ENCODE results near the gene CDH4.

The CDH4 gene

DNA sequence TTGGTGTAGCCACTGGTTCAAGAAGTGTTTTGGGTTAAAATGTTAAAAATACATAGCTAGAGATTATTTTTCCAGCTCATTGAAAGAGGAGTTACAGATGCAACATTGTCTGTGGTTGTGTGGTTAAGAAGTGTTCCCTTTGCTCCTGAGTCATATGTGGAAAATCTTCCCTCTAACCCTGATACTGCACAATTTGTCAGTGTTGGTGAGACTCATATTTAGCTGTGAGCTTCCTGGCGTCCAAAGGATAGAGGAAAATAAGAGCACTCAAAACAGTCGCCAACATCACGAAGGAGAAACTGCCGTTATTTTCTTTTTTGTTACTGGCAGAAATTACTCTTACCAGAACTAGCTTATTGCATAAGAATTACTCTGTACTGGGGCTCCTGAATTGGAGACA, 250.4 kb downstream of the CDH4 start:
- DNase-seq, result peak; percentile 44

DNA sequence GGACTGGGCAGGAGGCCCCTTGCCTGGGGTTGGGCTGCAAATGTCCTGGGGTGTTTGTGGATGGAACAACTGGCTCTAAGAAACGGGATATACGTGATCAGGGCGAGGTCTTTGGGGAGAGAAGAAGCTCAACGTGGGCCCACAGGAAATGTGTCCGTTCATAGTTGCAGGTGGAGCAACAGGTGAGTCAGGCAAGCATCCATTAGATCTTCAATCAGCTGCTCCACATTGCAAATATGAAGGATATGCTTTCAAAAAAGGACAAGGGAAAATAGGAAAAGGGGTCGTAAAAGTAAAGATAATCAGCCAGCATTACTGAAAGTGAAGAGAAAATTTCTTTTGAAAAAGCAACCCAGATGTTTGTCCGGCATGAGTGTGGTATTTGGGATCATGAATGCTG, 251.0 kb downstream of the CDH4 start:
- DNase-seq, result no peak

DNA sequence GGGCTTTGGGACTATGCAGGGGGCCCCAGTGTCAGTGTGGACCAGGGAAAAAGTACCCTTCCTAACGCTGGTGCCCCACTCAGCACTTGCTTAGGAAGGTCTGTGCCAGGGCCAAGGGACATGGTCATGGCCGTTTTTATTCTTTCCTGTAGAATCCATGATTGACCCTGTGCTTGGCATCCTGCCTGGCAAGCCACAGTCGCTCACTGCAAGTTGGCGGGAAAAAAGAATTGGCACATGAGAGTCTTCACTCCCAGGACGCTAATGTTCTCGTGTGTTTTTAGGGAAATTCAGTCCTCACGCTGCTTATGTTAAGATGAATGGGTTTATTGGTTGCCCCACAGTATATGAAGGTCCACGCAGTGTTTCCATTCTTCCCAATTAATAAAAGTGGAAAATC, 253.4 kb downstream of the CDH4 start:
- DNase-seq, result no peak

- no peak for DNase-seq
Observed at GRCh38 chr20:61507778-61508177, 255.7 kb downstream of the CDH4 start.

GRCh38 chr20:61508301-61509096, 256.4 kb downstream of the CDH4 start:
- no peak for DNase-seq

- DNase-seq, result no peak
Observed at GRCh38 chr20:61510778-61511330, 258.8 kb downstream of the CDH4 start.

DNA sequence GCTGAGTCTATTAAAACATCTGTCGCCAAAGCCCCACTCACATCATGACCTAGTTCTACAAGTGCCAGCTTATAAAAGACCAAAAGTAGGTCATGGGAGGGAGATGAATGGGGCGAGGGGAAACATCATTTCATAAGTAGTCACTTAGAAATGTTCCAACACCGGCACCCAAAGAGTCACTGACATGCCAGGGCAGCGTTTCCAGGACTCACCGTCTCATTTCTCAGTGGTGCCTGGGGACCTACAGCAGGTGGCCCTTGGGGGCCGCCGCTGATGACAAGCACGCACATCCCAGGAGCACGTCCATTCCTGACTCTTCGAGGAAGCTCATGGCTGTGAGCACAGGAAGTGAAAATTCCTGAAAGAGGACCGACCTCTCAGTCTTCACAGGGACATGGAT, 260.4 kb downstream of the CDH4 start:
- no peak for DNase-seq

DNA sequence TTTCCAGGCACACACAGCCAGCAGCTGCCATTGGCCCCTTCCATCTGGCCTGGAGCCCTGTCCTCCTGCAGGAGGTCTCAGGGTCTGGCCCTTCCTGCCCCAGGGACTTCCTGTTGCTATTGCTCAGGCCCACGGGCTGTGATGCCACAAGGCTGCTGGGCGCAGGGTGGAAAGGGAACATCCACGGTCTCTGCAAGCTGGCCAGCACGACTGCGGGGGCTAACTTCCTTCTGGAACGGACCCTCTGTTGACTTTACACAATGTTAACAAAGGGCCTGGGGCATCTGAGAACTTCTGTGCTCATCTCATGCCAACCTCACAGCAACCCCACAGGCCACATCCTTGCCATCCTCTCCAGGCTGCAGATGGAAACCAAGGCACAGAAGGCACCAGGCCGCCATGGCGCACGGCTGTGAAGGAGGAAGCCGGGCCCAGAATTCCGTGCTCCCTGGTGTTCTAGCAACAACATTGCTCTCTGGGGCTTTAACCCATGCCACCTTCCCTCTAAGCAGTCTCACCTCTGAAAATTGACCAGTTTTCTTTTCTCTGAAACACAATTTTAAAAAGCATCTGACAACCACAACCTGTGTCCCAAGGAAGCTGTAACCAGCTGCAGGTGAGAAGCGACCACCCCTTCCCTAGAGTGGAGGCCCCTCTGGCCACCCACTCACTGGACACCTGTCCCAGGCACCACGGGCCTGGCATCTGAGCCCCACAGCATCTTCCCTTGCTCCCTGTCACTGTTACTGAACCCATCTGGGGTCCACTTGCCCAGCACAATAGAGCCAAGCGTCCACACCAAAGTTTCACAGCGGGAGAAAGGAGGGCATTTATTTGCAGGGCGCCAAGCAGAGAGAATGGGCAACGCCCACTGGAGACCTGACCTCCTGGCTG, 261.3 kb downstream of the CDH4 start:
- DNase-seq, result no peak

- no peak for DNase-seq
Observed at GRCh38 chr20:61514018-61514365, 261.9 kb downstream of the CDH4 start.

DNA sequence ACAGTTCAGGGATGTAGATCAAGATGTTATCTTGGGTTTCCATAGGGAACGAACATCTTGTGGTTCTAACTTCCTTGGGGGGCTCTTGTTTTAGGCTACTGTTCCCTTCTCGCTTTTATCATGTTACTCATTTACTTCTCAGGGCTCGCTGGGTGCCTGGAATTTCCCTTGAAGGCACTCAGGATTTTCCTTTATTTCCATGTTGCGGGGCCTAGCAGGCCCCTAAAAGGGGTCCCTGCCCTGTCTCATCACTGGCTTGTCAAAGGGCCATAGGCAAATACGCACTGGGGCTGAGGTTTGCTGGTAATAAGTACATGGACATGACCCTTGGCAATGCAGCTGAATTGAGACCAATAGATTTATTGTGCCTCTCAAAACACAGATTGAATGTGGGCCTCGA, 262.3 kb downstream of the CDH4 start:
- DNase-seq, result no peak

GRCh38 chr20:61514805-61515505, 262.9 kb downstream of the CDH4 start:
- DNase-seq, result no peak

GRCh38 chr20:61515922-61516321, 263.9 kb downstream of the CDH4 start:
- DNase-seq, result no peak

DNA sequence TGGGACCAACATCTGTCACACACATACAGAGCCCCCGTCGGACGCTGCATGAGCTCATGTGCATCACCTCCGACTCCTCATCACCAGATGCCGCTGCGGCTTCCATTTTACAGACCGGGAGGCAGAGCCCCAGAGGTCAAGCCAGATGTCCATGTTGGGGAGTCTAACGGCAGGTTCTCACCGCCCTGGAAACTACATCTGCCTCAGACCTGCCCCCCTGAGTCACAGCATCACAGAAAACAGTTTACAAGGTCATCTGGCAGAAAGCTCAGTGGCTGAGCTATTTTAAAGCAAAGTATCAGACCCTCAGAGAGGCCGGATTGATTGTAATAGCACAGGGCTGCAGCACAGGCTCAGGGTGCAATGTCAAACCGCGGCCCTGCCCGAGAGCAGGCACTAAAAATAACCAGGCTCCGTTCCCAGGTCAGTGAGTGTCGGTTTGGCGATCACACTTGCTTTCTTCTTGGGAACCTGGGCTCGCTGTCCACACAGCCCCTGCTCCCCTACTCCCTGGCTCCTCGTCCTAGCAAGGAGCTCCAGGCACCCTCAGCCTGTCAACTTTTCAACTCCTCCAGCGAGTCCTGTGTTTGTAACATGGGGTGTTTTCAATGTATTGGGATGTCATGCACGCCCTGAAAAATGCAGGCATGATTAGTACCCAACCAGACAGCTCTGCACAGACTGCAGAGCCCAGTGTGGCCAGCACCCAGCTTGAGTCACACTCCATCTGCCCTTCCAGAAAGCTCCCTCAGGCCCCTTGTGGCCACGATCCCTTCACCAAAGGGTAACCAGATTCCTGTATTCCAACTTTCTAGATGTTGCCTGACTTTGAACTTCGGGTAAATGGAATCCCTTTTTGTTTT, 264.5 kb downstream of the CDH4 start:
- DNase-seq, result no peak

- no peak for DNase-seq
Observed at GRCh38 chr20:61517419-61517818, 265.4 kb downstream of the CDH4 start.

DNA sequence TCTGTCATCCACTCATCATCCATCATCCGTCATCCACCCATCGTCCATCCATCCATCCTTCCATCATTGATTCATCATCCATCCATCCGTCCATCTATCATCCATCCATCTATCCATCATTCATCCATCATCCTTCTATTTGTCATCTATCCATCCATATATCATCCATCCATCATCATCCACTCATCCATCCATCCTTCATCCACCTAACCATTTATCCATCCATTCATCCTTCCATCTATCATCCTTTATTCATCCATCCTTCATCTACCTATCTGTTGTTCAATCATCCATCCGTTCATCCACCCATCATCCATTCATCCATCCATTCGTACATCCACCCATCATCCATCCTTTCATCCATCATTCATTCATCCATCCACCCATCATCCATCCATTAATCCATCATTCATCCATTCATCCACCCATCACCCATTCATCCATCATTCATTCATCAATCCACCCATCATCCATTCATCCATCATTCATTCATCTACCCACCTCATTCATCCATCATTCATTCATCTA, 266.4 kb downstream of the CDH4 start:
- no peak for DNase-seq

DNA sequence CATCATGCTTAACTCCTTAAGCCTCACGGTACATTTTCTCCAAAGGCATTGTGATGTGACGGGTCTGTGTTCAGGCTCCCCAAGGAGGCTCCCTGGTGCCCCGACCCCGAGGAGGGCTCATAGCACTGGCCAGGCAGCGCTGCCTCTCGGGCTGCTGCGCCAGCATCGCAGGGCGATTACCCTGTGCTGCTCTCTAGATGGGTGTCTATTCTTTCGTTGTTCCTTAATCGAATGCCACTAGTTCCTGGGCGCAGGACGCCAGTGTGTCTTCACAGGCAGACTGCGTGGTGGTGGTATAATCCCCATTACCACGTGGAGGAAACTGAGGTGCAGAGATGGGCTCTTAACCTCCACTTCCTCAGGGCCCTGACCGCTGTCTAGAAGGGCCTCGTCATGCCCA, 267.4 kb downstream of the CDH4 start:
- DNase-seq, result no peak

DNA sequence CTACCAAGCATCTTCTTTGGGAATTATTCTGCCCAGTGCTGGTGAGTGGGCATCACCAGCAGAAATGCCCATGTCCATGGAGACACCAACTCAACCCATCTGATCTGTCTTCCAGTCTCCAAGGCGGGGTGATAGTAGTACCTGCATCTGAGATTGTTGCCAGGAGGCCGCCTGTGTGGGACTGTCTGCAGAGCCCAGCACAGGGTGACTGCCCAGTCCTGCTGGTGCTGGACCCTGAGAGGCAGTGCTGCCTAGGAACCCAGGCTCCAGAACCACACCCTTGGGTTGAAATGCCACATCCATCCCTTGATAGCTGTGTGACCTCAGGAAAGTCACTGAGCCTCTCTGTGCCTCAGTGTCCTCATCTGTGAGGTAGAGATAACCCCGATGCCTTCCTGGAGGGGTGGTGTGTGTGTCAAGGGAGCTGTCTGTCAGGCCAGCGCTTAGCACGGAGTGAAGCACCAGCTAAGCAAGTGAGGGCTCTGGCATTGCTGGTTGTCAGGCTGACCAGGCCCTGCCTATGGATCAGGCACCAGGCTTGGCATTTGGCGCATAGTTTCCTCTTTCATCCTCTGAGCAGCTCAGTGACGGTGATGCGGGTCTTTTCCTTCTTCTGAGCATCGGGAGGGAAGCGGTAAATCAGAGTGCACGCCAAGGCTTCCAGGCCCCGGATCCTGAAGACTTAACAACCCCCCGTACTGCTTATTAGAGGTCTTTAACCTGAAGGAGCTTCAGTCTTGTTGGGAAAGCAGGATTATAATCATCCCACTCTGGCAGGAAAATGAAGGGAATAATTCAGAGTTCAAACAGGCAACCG, 268.2 kb downstream of the CDH4 start:
- DNase-seq, result no peak

GRCh38 chr20:61520893-61521460, 268.9 kb downstream of the CDH4 start:
- peak; percentile 93 for DNase-seq

GRCh38 chr20:61521687-61522420, 269.8 kb downstream of the CDH4 start:
- peak; percentile 65 for DNase-seq

DNA sequence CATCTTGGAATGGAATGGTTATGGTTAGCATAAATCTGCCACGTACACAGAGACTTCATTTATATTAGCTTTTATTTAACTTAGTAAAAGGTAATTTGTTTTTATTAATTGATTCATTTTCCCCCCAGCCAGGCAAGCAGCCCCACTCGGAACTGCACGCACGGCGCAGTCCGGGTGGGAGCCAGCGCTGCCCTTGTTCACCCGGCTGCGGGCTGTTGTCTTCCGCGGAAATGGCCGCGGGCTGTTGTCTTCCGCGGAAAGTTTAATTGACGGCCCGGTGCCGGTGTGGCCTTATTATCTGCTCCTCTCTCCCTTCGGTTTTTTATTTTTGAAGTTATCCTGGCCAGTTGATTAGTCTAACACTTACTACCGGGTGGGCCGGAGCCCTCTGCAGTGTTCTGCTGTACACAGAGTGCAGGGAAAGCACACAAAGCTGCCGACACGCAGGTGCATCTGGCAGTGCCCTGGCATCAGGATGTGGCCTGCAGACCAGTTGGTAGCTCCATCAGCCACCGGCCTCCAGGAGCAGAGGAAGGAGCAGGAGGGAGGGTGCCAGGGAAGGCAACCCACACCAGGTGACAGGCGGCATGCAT, 270.5 kb downstream of the CDH4 start:
- DNase-seq, result no peak
